HG03039 (cell line): ENCODE measurements around the gene ATG7.
"Not testable (repeated sequence)": the region's sequence is repeated elsewhere in the genome, so short reads cannot be mapped to it uniquely, and the experiment has no call there.

Source experiments
- ATAC-seq: cut with Tn5 transposase; IDR thresholded peaks from one replicate; pipeline ENCODE4 v1.9.1; 2021; ENCODE audit warnings: mild to moderate bottlenecking, moderate library complexity; ENCODE audit not compliant: unreplicated experiment

The ATG7 gene

GRCh38 chr3:11420066-11420465, 147.9 kb downstream of the ATG7 start:
- ATAC-seq, result no peak

GRCh38 chr3:11422291-11422690, 150.1 kb downstream of the ATG7 start:
- ATAC-seq, result no peak

GRCh38 chr3:11423868-11424267, 151.7 kb downstream of the ATG7 start:
- no peak for ATAC-seq

- no peak for ATAC-seq
These were observed 152.1 kb downstream of the ATG7 start for GRCh38 chr3:11424277-11424676.

GRCh38 chr3:11430207-11430606, 158.0 kb downstream of the ATG7 start:
- no peak for ATAC-seq

- ATAC-seq, result no peak
These were observed 158.4 kb downstream of the ATG7 start for GRCh38 chr3:11430624-11431023.

- ATAC-seq, result no peak
These were observed 159.1 kb downstream of the ATG7 start for GRCh38 chr3:11431319-11431718.

- ATAC-seq, result no peak
These were observed 161.9 kb downstream of the ATG7 start for GRCh38 chr3:11434017-11434526.

- no peak for ATAC-seq
These were observed 162.4 kb downstream of the ATG7 start for GRCh38 chr3:11434563-11435096.

- ATAC-seq, result no peak
These were observed 163.4 kb downstream of the ATG7 start for GRCh38 chr3:11435440-11436165.

- no peak for ATAC-seq
These were observed 164.6 kb downstream of the ATG7 start for GRCh38 chr3:11436775-11437174.

- ATAC-seq, result no peak
These were observed 165.3 kb downstream of the ATG7 start for GRCh38 chr3:11437506-11437905.

- ATAC-seq, result no peak
These were observed 166.4 kb downstream of the ATG7 start for GRCh38 chr3:11438646-11439045.

GRCh38 chr3:11441346-11441745, 169.1 kb downstream of the ATG7 start:
- not testable (repeated sequence) for ATAC-seq

- no peak for ATAC-seq
These were observed 172.2 kb downstream of the ATG7 start for GRCh38 chr3:11444404-11444803.

GRCh38 chr3:11445193-11445592, 173.0 kb downstream of the ATG7 start:
- not testable (repeated sequence) for ATAC-seq

- ATAC-seq, result no peak
These were observed 173.7 kb downstream of the ATG7 start for GRCh38 chr3:11445883-11446282.

- no peak for ATAC-seq
These were observed 175.5 kb downstream of the ATG7 start for GRCh38 chr3:11447584-11448200.

GRCh38 chr3:11450015-11450414, 177.8 kb downstream of the ATG7 start:
- ATAC-seq, result no peak

- ATAC-seq, result no peak
These were observed 180.1 kb downstream of the ATG7 start for GRCh38 chr3:11452312-11452711.

- ATAC-seq, result no peak
These were observed 181.0 kb downstream of the ATG7 start for GRCh38 chr3:11452885-11453847.
